Inflammatory macrophage (primary cell): ENCODE results near the gene SOCS7.

ENCODE experiments used
- DNase-seq, 2 donors: peaks; one replicate each; pipeline ENCODE4 v3.0.0-alpha.2; 2020 to 2022
- total RNA-seq, 18 experiments: gene quantifications; one replicate each; lab custom pipeline; 2026; ENCODE audit warnings: mixed read lengths in 6 of 18, inconsistent platforms in 2 of 18; lab: John Stamatoyannopoulos, UW

SOCS7 gene, protein sequence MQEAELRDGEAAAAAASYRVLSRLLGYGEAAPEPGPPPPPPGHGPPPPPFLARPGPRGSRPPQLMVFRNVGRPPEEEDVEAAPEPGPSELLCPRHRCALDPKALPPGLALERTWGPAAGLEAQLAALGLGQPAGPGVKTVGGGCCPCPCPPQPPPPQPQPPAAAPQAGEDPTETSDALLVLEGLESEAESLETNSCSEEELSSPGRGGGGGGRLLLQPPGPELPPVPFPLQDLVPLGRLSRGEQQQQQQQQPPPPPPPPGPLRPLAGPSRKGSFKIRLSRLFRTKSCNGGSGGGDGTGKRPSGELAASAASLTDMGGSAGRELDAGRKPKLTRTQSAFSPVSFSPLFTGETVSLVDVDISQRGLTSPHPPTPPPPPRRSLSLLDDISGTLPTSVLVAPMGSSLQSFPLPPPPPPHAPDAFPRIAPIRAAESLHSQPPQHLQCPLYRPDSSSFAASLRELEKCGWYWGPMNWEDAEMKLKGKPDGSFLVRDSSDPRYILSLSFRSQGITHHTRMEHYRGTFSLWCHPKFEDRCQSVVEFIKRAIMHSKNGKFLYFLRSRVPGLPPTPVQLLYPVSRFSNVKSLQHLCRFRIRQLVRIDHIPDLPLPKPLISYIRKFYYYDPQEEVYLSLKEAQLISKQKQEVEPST
- 9.3 to 36.2 (median 24.7) reads per million in 18 experiments for total RNA-seq

GRCh38 chr17:38351412-38352222, at the start of gene SOCS7:
Gene SOCS7 (plus strand): TSS chr17:38351844. CDS start chr17:38352053, 209 bp downstream.
- peak; percentile 89 to 92 for DNase-seq

GRCh38 chr17:38315497-38315896, 36.1 kb upstream of the SOCS7 start:
- no peak for DNase-seq

DNA sequence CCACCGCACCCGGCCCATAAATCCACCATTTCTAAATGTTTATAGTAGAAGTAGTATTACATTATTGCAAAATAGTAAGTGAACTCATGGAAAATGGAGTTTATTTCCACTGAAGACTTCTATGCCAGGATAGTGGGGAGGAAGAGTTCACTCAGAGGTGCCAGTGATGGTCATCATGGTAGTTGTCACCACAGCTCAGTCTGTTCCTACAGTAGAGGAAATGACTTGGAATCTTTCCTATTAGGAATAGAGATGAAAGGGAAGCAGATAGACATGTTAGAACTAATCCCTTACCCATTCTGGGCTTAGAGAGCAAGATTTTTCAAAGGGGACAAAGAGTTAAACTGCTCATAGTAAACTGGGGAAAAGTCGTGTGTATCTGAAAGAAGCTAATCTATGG, 34.6 kb upstream of the SOCS7 start:
- no peak for DNase-seq

GRCh38 chr17:38320482-38320881, 31.2 kb upstream of the SOCS7 start:
- peak in 1 of 2 donors; percentile 19 for DNase-seq

DNA sequence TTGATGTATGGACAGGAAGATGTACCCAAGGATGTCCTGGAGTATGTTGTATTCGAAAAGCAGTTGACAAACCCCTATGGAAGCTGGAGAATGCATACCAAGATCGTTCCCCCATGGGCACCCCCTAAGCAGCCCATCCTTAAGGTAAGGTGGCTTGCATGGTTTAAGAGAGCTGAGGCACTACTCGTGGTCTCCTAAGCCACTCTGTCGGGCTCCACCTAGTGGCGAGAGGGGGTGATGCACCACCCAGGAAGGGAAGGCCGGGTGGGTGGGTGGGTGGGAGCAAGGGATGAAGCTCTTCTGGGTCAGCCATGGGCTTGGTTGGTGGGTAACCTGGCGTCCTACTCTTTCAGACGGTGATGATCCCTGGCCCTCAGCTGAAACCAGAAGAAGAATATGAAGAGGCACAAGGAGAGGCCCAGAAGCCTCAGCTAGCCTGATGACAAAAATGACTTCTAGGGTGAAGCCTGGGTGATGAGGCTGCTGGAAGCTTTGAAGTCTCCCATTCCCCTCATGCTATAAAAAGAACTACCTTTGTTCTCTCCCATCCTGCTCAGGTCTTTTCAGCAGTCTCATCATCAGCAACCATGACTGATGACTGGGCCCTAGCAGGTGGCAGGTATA, 29.4 kb upstream of the SOCS7 start:
- peak; percentile 44 to 60 for DNase-seq

DNA sequence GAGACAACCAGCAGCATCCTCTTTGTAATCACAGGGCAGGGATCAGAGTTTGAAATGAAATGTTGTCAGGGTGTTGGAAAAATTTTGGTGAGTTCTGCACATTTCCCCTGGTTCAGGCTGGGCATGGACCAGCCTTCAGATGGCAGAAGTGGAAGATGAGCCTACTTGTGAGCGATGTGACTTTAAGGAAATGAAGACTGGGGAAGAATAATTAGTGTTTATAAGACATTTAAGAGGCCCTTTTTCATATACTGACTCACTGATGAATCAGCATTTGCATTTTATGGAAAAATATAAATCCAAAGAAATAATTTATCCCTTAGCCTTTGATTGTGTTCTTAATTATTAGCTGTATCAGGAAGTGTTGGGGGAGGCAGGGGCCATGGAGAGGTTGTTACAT, 28.7 kb upstream of the SOCS7 start:
- DNase-seq = no peak

- DNase-seq = no peak
Observed at GRCh38 chr17:38324141-38324697, 27.4 kb upstream of the SOCS7 start.

DNA sequence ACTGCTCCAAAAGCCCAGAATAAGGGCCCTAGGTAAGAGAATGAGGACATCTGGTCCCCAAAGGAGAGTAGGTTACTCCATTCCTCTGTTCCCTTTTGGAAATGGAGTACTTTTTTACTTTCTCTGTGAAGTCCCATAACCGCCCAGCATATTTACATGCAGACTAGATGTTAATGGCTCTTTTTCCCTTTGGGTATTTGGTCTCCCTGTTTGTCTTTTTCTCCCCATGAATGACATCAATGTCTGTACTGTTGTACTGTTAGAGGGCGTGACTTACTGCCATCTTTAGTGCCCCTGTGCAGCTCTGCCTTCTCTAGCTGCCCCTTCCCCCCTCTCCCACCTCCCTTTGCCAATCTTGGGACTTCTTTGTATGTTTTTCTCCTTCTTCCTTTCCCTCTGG, 26.9 kb upstream of the SOCS7 start:
- DNase-seq = no peak

GRCh38 chr17:38325221-38325851, 26.3 kb upstream of the SOCS7 start:
- DNase-seq = no peak

GRCh38 chr17:38326996-38327792, 24.4 kb upstream of the SOCS7 start:
- DNase-seq = peak; percentile 78 to 82

DNA sequence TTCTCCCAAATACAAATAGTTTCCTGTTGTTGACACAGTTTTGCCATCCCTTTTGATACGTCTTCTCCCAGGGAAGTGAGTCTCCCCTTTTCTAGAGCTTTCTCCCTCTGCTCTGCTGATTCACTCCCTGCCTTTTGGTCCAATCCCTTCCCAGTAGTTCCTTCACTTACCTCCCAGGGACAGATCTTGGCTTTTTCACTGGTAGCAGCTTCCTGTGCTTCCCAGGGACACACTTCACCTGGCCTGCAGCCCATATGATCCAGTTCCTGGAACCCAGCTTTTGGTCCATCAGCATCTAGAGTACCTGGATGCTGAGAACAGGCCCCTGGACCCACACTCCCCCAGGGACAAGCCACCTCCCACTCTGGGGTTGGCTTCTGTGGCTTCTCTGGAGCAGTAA, 23.7 kb upstream of the SOCS7 start:
- DNase-seq = no peak

- DNase-seq = no peak
Observed at GRCh38 chr17:38328620-38329019, 23.0 kb upstream of the SOCS7 start.

DNA sequence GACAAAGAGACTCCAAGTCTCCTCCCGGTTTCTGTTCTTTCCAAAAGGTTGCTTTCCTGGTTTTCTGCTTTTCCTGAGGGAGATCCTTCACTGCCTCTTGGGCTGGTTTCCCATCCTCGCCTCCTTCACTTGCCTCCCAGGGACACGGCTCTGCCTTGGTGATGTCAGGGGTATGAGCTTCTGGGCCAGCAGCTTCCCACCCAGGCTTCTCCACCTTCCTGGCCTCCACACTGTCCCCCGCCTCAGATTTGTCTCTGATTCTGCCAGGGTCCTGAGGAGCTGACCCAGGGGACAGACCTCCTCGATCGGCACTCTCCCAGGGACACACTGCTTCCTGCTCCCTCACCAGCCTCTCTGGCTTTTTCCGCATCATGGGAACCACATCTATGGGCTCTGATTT, 22.4 kb upstream of the SOCS7 start:
- DNase-seq = no peak

DNA sequence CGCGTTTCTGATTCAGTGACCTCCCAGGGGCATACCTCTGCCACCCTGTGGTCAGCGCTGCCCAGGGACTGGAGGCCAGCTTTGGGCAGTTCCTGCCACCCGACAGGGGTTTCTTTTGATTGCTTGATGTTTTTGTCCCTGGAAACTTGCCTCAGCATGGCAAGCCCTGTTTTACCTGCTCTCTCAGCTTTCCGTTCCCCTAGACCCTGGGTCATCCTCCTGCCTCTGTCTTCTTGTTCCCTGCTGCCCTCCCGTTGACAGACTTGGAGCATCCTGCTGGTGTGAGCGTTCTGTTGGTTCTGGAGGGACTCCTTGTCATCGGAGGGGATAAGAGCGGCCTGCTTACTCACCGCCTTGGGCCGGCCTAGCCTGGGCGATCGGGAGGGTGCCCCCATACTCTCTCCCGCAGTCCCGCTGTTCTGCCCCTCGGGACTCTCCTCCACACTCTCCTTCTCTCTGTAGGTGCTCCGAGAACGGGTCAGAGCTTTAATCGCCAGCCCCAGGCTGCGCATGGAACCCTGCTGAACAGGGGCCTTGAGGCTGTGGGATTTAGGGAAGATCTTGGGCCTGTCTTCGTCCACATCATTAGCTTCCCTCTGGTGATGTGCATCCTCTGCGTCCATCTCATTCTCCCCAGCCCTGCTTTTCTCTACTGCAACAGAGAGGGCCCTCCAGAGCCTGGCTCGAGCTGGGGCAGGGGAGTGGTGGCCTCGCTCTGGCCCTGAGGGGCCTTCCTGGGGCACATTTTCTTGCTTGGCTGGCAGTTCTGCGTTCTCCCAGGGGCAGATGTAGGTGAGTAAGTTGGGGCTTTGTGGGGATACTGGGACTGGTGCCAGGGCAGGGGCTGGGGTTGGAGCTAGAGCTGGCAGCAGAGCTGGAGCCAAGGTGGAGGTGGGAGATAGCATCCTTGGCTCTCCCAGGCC, 21.6 kb upstream of the SOCS7 start:
- DNase-seq = no peak

DNA sequence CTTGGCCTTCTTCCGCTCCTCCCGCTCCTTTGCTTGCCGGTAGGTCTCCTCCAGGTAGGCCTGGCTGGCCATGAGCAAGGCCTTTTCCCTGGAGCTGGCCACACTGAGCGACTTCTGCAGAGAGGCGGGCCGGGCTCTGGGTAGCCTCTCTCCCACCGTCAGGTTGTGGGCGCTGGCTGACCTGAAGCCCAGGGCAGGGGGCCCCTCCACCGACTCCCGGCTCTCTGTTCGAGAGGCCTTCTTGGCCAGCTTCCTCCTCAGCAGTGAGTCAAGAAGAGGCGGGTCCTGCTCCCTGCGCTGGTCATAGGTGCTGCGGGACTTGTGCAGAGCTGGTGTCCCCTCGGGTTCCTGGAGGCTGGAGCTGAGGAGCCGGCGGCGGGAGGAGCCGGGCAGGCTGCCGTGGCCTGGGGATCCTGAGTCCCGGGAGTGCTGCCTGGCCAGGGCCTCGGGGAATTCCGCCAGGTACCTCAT, 20.7 kb upstream of the SOCS7 start:
- no peak for DNase-seq

DNA sequence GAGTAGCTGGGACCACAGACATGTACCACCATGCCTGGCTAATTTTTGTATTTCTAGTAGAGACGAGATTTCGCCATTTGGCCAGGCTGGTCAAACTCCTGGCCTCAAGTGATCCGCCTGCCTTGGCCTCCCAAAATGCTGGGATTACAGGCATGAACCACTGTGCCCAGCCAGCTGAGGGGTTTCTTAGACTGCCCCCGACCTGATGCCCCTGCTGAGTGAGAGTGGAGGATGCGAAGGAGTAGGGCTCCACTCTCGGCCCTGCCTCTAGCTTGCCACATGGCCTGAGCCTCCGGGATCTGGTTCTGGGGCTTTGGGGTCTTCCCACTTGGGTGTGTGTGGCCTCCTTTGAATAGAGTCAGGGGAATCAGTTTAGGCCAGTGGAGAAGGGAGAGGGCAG, 18.9 kb upstream of the SOCS7 start:
- no peak for DNase-seq

DNA sequence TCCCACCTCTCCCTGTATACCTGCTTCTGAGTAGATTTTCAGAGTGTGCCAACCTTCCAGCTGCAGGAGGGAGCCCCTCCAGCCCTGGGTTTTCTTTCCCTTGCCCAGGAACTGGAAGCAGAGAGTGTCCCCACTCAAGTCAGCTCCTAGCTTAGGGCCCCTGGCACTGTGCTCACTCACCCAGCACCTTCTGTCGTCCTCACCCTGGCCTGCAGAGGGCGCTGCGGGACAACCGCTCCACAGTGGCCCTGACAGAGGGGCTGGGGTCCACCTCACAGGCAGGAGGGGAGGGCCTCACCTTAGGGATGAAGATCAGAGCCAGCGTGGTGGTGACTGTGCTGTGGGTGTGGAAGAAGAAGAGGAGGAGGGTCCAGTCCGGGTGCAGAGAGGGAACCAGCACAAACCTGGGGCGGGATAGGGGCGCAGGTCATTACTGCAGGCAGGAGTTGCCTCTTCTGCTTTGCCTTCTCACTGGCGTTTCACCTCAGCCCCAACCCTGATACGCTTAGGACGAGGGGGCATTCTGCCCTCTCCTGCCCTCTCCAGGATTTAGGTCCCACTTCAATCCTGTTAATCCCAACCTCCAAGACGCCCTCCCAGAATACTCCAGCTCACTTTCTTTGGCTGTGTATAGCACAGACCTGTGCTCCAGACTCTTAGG, 17.9 kb upstream of the SOCS7 start:
- peak; percentile 28 to 36 for DNase-seq

- DNase-seq = no peak
Observed at GRCh38 chr17:38334480-38335364, 16.9 kb upstream of the SOCS7 start.
